ENCODE data around the gene AHNAK2. TPM values are rescaled to one million over a fixed set of nuclear protein-coding genes. Genes with fewer than 3 reads are reported as not detected.

AHNAK2 gene
- total RNA-seq, 1 experiment from 2014 or later = 45.0 TPM

DNA sequence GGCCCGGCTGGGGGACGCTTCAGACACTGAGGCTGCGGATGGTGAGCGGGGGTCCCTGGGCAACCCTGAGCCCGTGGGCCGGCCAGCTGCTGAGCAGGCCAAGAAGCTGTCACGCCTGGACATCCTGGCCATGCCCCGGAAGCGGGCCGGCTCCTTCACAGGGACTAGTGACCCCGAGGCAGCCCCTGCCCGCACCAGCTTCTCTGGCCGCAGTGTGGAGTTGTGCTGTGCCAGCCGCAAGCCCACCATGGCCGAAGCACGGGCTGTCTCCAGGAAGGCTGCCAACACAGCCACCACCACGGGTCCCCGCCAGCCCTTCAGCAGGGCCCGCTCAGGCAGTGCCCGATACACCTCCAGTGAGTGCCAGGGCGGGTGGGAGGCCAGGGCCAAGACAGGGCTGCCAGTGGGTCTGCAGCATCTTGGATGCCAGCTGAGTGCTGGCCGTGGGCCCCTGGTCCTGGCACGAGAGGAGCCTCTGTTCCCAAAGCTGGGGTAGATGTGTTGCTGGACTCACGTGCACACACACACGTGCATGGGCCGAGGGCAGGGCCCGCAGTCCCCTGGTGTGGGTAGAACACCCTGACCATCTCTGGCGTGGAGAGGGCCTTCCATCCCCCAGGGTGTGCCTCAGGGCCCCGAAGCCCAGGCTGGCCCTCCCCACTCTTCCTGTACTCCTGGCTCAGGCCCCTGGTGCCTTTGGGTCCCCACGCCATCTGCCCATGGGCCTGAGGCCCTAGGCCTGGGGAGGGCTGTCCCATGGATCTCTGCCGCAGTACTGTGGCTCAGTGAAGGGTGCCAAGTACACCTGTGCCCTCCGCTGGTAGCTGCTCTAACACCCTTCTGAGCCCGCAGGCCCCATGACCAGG is 90.3 kb downstream of the AHNAK2 start:
- ChIA-PET CTCF (no interaction called here), POLR2A (no interaction called here), RAD21 (ENCODE audit: low non-redundant PET in 1 of 2, low total read pairs in 2 of 2, uncharacterized antibody in 2 of 2, unreplicated experiment in 2 of 2) (no interaction called here)
- no peaks in the 10 kb centered on the region; a peak in 1 of 4 replicates for H3K4me1 ChIP-seq (ENCODE audit: control insufficient read depth in 1 of 2, insufficient read depth in 2 of 2, low read length in 2 of 2)
- no peak for TF ChIP-seq SIN3A (IDR thresholded peaks at IDR 0.05; ENCODE audit: low read depth)
- TF ChIP-seq ELF1 (IDR thresholded peaks at IDR 0.05; ENCODE audit: borderline replicate concordance, low read depth) = no peak
- TF ChIP-seq, protein P1, sequence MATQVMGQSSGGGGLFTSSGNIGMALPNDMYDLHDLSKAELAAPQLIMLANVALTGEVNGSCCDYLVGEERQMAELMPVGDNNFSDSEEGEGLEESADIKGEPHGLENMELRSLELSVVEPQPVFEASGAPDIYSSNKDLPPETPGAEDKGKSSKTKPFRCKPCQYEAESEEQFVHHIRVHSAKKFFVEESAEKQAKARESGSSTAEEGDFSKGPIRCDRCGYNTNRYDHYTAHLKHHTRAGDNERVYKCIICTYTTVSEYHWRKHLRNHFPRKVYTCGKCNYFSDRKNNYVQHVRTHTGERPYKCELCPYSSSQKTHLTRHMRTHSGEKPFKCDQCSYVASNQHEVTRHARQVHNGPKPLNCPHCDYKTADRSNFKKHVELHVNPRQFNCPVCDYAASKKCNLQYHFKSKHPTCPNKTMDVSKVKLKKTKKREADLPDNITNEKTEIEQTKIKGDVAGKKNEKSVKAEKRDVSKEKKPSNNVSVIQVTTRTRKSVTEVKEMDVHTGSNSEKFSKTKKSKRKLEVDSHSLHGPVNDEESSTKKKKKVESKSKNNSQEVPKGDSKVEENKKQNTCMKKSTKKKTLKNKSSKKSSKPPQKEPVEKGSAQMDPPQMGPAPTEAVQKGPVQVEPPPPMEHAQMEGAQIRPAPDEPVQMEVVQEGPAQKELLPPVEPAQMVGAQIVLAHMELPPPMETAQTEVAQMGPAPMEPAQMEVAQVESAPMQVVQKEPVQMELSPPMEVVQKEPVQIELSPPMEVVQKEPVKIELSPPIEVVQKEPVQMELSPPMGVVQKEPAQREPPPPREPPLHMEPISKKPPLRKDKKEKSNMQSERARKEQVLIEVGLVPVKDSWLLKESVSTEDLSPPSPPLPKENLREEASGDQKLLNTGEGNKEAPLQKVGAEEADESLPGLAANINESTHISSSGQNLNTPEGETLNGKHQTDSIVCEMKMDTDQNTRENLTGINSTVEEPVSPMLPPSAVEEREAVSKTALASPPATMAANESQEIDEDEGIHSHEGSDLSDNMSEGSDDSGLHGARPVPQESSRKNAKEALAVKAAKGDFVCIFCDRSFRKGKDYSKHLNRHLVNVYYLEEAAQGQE (IDR thresholded peaks at IDR 0.05; ENCODE audit: low read depth) = no peak
- TF ChIP-seq ATF3 (IDR thresholded peaks at IDR 0.05) = no peak
- no peak for TF ChIP-seq EGR1 (IDR thresholded peaks at IDR 0.05; ENCODE audit: low read depth)
- TF ChIP-seq ZFX (IDR thresholded peaks at IDR 0.05) = no peak
- DNase-seq (ENCODE audit: low read depth, low spot score) (no peak), ATAC-seq (no peak)
- intact Hi-C loops (cut with micrococcal nuclease) = no loop called here
- H3K36me3 ChIP-seq (ENCODE audit: control insufficient read depth in 1 of 2, insufficient read depth in 2 of 2, low read length in 2 of 2) = peaks cover 3 to 24% of the 10 kb centered on the region in 2 experiments; a peak in 2 of 4 replicates
- H3K9ac ChIP-seq (ENCODE audit: low read length) = no peak overlapping the region
- no peaks in the 10 kb centered on the region for H3K9me3 ChIP-seq (ENCODE audit: control insufficient read depth in 1 of 2, insufficient read depth in 1 of 2, low read depth in 1 of 2, low read length in 2 of 2)
- no peaks in the 10 kb centered on the region for H3K9me2 ChIP-seq (ENCODE audit: insufficient read depth)
- BruUV-seq (replicated peaks) = no TSS peak
- H3K4me3 ChIP-seq (replicated peaks in 1 of 2; ENCODE audit: low read depth in 1 of 2, low read length in 2 of 2) = no peak overlapping the region
- H4K20me1 ChIP-seq (ENCODE audit: insufficient read depth) = no peaks in the 10 kb centered on the region
- no peaks in the 10 kb centered on the region for H3K27me3 ChIP-seq (ENCODE audit: insufficient read depth, low read length)
- no peak overlapping the region for H3K27ac ChIP-seq (ENCODE audit: low read depth, low read length)
- H3K4me2 ChIP-seq (ENCODE audit: low read length) = no peak overlapping the region
- no peaks in the 10 kb centered on the region for H3K79me2 ChIP-seq (ENCODE audit: insufficient read depth, low read length)
- no peak overlapping the region for H2AFZ ChIP-seq (ENCODE audit: low read depth, low read length, poor library complexity, severe bottlenecking)

Other genes starting within 250 kb of the AHNAK2 start
- 141 TPM for gene SIVA1, start 225.2 kb downstream of the AHNAK2 start, total RNA-seq (2021; ENCODE audit: unreplicated experiment)
- gene AKT1, start 182.6 kb downstream of the AHNAK2 start, total RNA-seq (2021; ENCODE audit: unreplicated experiment) = 152 TPM
- gene ZBTB42, start 177.3 kb downstream of the AHNAK2 start, total RNA-seq (2021; ENCODE audit: unreplicated experiment) = 4.4 TPM
- 45.9 TPM for gene CEP170B, start 113.1 kb downstream of the AHNAK2 start, total RNA-seq (2021; ENCODE audit: unreplicated experiment)
- gene PLD4, start 53.5 kb downstream of the AHNAK2 start, total RNA-seq (2021; ENCODE audit: unreplicated experiment) = 0.12 TPM
- 14.8 TPM for gene CLBA1, start 7.4 kb upstream of the AHNAK2 start, total RNA-seq (2021; ENCODE audit: unreplicated experiment)
- gene CDCA4, start 42.7 kb upstream of the AHNAK2 start, total RNA-seq (2021; ENCODE audit: unreplicated experiment) = 62.4 TPM
- gene GPR132, start 87.1 kb upstream of the AHNAK2 start, total RNA-seq (2021; ENCODE audit: unreplicated experiment) = 0.10 TPM
- 85.9 TPM for gene JAG2, start 190.4 kb upstream of the AHNAK2 start, total RNA-seq (2021; ENCODE audit: unreplicated experiment)
- gene NUDT14, start 202.9 kb upstream of the AHNAK2 start, total RNA-seq (2021; ENCODE audit: unreplicated experiment) = 56.1 TPM

Data from HCT116 (cell line).